PFSK-1 (cell line): ENCODE measurements around the gene RGS3.

Source experiments
- FOXP2 ChIP-seq: optimal IDR thresholded peaks from 2 replicates; pipeline ENCODE3; 2011; ENCODE audit warnings: borderline replicate concordance, control low read depth, inconsistent platforms; ENCODE audit not compliant: insufficient read depth; ENCODE audit errors: extremely low read length, extremely low read depth
- POLR2AphosphoS5 ChIP-seq: IDR thresholded peaks from 2 replicates; pipeline ENCODE4 v1.6.1; 2012; ENCODE audit warnings: low read depth, mild to moderate bottlenecking, control low read depth, low read length, moderate library complexity
- REST ChIP-seq, 2 experiments: IDR thresholded peaks; 2 replicates each; pipeline versions ENCODE4 v1.6.1 to v1.8.0; 2011 to 2012; ENCODE audit warnings: low read depth in 2 of 2, low read length in 2 of 2, control low read depth in 1 of 2, inconsistent platforms in 1 of 2, mild to moderate bottlenecking in 1 of 2, moderate library complexity in 1 of 2; ENCODE audit not compliant: insufficient read depth in 1 of 2
- SIN3A ChIP-seq: IDR thresholded peaks from 2 replicates; pipeline ENCODE4 v1.6.1; 2012; ENCODE audit warnings: mild to moderate bottlenecking, low read length, moderate library complexity, borderline replicate concordance; ENCODE audit not compliant: insufficient read depth
- TAF1 ChIP-seq: IDR thresholded peaks from 2 replicates; pipeline ENCODE4 v1.6.1; 2012; ENCODE audit warnings: low read length, control low read depth, borderline replicate concordance; ENCODE audit not compliant: insufficient read depth

- TF ChIP-seq POLR2AphosphoS5: no peak
- TF ChIP-seq REST (IDR thresholded peaks at IDR 0.05; ENCODE audit: insufficient read depth in 1 of 2, low read depth in 2 of 2, low read length in 2 of 2): no peak
- TF ChIP-seq FOXP2: no peak
- no peak for TF ChIP-seq TAF1
- TF ChIP-seq SIN3A: no peak
Measured at GRCh38 chr9:113564498-113565237, 101.1 kb downstream of the RGS3 start.
